SK-N-SH (cell line): ENCODE results near the gene SRM. TPM values are rescaled to one million over a fixed set of nuclear protein-coding genes. Genes with fewer than 3 reads are reported as not detected.
A peak's percentile ranks its signal among the peaks of the same experiment; 100 is the strongest.

ENCODE experiments used
- CTCF ChIA-PET: fragments of 300-600, 350-600 bp; formaldehyde crosslinking; extraction: SDS; loops from one replicate; lab custom pipeline; 2021; lab: Yijun Ruan, JAX
- POLR2A ChIA-PET: fragments of 350-600 bp; sonication (Branson Sonifier 250); formaldehyde crosslinking; extraction: SDS; loops from one replicate; lab custom pipeline; 2020; ENCODE audit warnings: antibody characterized with exemption, inconsistent platforms; lab: Yijun Ruan, JAX
- DNase-seq: peaks from one replicate; pipeline ENCODE4 v3.0.0; 2012
- H2AFZ ChIP-seq: fragments of 200-600 bp; sonication (generic); 2 replicates; pipeline ENCODE4 v1.8.1; 2016; ENCODE audit warnings: antibody characterized with exemption, mild to moderate bottlenecking, low read depth
- H3F3A ChIP-seq: fragments of 200-600 bp; sonication (generic); replicated peaks from 2 replicates; pipeline ENCODE3; 2016; ENCODE audit warnings: antibody characterized with exemption, mild to moderate bottlenecking; ENCODE audit not compliant: insufficient read depth
- H3K27ac ChIP-seq, 2 experiments: fragments of 200-500 bp in 1 of 2; fragments of 200-600 bp in 1 of 2; sonication (Bioruptor generic) in 1 of 2; sonication (generic), shearing (Covaris generic) in 1 of 2; 2 replicates each; pipeline versions ENCODE4 v1.5.1 to v1.6.1; 2014 to 2016; ENCODE audit warnings: low read depth in 2 of 2, inconsistent platforms in 1 of 2, low read length in 1 of 2, mild to moderate bottlenecking in 1 of 2, mixed read lengths in 1 of 2
- H3K27me3 ChIP-seq: fragments of 200-600 bp; sonication (generic), shearing (Covaris generic); 2 replicates; pipeline ENCODE4 v1.6.1; 2016; ENCODE audit warnings: mixed run types; ENCODE audit not compliant: insufficient read depth
- H3K36me3 ChIP-seq, 2 experiments: fragments of 200-500 bp in 1 of 2; fragments of 200-600 bp in 1 of 2; sonication (Bioruptor generic) in 1 of 2; sonication (generic) in 1 of 2; replicated peaks in 1 of 2; 2 replicates each; pipeline versions ENCODE3 to v1.5.1; 2014 to 2016; ENCODE audit warnings: low read length in 1 of 2, mild to moderate bottlenecking in 1 of 2; ENCODE audit not compliant: insufficient read depth in 2 of 2, control insufficient read depth in 1 of 2
- H3K4me1 ChIP-seq, 2 experiments: fragments of 200-500 bp in 1 of 2; fragments of 200-600 bp in 1 of 2; sonication (Bioruptor generic) in 1 of 2; sonication (generic), shearing (Covaris generic) in 1 of 2; 2 replicates each; pipeline versions ENCODE4 v1.5.1 to v1.6.1; 2014 to 2016; ENCODE audit warnings: low read depth in 1 of 2, low read length in 1 of 2, mixed run types in 1 of 2; ENCODE audit not compliant: insufficient read depth in 2 of 2, control insufficient read depth in 1 of 2
- H3K4me2 ChIP-seq: fragments of 200-600 bp; sonication (generic), shearing (Covaris generic); 2 replicates; pipeline ENCODE4 v1.6.1; 2017; ENCODE audit warnings: mixed run types
- H3K4me3 ChIP-seq, 2 experiments: fragments of 200-500 bp in 1 of 2; fragments of 200-600 bp in 1 of 2; sonication (Bioruptor generic) in 1 of 2; sonication (generic), shearing (Covaris generic) in 1 of 2; 2 replicates each; pipeline versions ENCODE4 v1.5.1 to v1.8.1; 2014 to 2016; ENCODE audit warnings: low read depth in 2 of 2, inconsistent platforms in 1 of 2, low read length in 1 of 2, mild to moderate bottlenecking in 1 of 2, mixed read lengths in 1 of 2, moderate library complexity in 1 of 2
- H3K79me2 ChIP-seq: fragments of 200-600 bp; sonication (generic); 2 replicates; pipeline ENCODE4 v1.8.1; 2017; ENCODE audit warnings: mild to moderate bottlenecking; ENCODE audit not compliant: insufficient read depth
- H3K9ac ChIP-seq: fragments of 200-600 bp; sonication (generic); 2 replicates; pipeline ENCODE4 v1.6.1; 2017; ENCODE audit warnings: mixed run types
- H3K9me2 ChIP-seq: fragments of 200-600 bp; sonication (generic); 2 replicates; pipeline ENCODE4 v1.6.1; 2017; ENCODE audit warnings: mixed run types
- H3K9me3 ChIP-seq: fragments of 200-600 bp; sonication (generic); 2 replicates; pipeline ENCODE4 v1.6.1; 2017; ENCODE audit warnings: mixed run types, mild to moderate bottlenecking, moderate library complexity
- H4K20me1 ChIP-seq: fragments of 200-600 bp; sonication (generic); 2 replicates; pipeline ENCODE4 v1.6.1; 2017; ENCODE audit warnings: mild to moderate bottlenecking, mixed run types; ENCODE audit not compliant: insufficient read depth
- EP300 ChIP-seq, 2 experiments: IDR thresholded peaks; 2 replicates each; pipeline versions ENCODE4 v1.4.0 to v1.6.1; 2012; ENCODE audit warnings: borderline replicate concordance in 1 of 2, low read depth in 1 of 2, low read length in 1 of 2
- EZH2phosphoT487 ChIP-seq: fragments of 200-600 bp; sonication (generic); IDR thresholded peaks from 2 replicates; pipeline ENCODE4 v1.6.1; 2017; ENCODE audit warnings: low read depth, mixed run types, mild to moderate bottlenecking, antibody characterized with exemption, moderate library complexity, borderline replicate concordance
- FOSL2 ChIP-seq: IDR thresholded peaks from 2 replicates; pipeline ENCODE4 v1.4.0; 2012; ENCODE audit warnings: low read depth, mild to moderate bottlenecking, moderate library complexity, borderline replicate concordance
- FOXJ3 ChIP-seq: sonication (generic); formaldehyde crosslinking; IDR thresholded peaks from 2 replicates; pipeline ENCODE4 v1.5.1; 2020; ENCODE audit warnings: mild to moderate bottlenecking, missing genetic modification reagents
- FOXM1 ChIP-seq: IDR thresholded peaks from 2 replicates; pipeline ENCODE4 v1.4.0; 2012; ENCODE audit warnings: low read depth, mild to moderate bottlenecking
- GABPA ChIP-seq: IDR thresholded peaks from 2 replicates; pipeline ENCODE4 v1.4.0; 2012; ENCODE audit warnings: low read depth, mild to moderate bottlenecking
- GATA2 ChIP-seq: sonication (generic); formaldehyde crosslinking; IDR thresholded peaks from 2 replicates; pipeline ENCODE4 v1.5.0; 2020; ENCODE audit warnings: mild to moderate bottlenecking, missing genetic modification reagents
- JUND ChIP-seq: IDR thresholded peaks from 2 replicates; pipeline ENCODE4 v1.4.0; 2012
- MEF2A ChIP-seq: IDR thresholded peaks from 2 replicates; pipeline ENCODE4 v1.4.0; 2012; ENCODE audit warnings: low read depth, borderline replicate concordance
- MXI1 ChIP-seq: IDR thresholded peaks from 2 replicates; pipeline ENCODE4 v1.6.1; 2012; ENCODE audit warnings: mild to moderate bottlenecking, low read depth, low read length, improper control_type of control experiment
- NFIC ChIP-seq: IDR thresholded peaks from 2 replicates; pipeline ENCODE4 v1.4.0; 2012; ENCODE audit warnings: borderline replicate concordance
- RCOR1 ChIP-seq: fragments of 150-350 bp; IDR thresholded peaks from 2 replicates; pipeline ENCODE4 v1.6.1; 2017; ENCODE audit warnings: antibody characterized with exemption, low read length
- SIN3A ChIP-seq: IDR thresholded peaks from 2 replicates; pipeline ENCODE4 v1.6.1; 2012; ENCODE audit warnings: low read depth, mild to moderate bottlenecking, low read length, moderate library complexity, borderline replicate concordance
- SMC3 ChIP-seq: IDR thresholded peaks from 2 replicates; pipeline ENCODE4 v1.6.1; 2012; ENCODE audit warnings: low read depth, low read length, improper control_type of control experiment
- TCF12 ChIP-seq: IDR thresholded peaks from 2 replicates; pipeline ENCODE4 v1.4.0; 2012
- YY1 ChIP-seq: IDR thresholded peaks from 2 replicates; pipeline ENCODE4 v1.4.0; 2012; ENCODE audit warnings: low read depth, mild to moderate bottlenecking
- WGBS: methylation state at CpG from one replicate; pipeline ENCODE4 v1.1.6; 2017; ENCODE audit warnings: low lambda C conversion rate; 5-methylcytosine and 5-hydroxymethylcytosine counted together
- polyA plus RNA-seq, 3 experiments: library from polyadenylated mRNA; depleted of rRNA; stranded (reverse); fragments of >200 nt; gene quantifications; 2 replicates each; pipeline ENCODE4 v1.2.3, GENCODE V29; 2012
- TF ChIP-seq, protein P1 (sequence below): fragments of 150-350 bp; IDR thresholded peaks from 2 replicates; pipeline ENCODE4 v1.6.1; 2017; ENCODE audit warnings: antibody characterized with exemption, low read length, low read depth, borderline replicate concordance
- TF ChIP-seq, protein P2 (sequence below): IDR thresholded peaks from 2 replicates; pipeline ENCODE4 v1.6.1; 2012; ENCODE audit warnings: mild to moderate bottlenecking, low read depth, low read length, moderate library complexity
- TF ChIP-seq, protein P3 (sequence below): fragments of 150-350 bp; IDR thresholded peaks from 2 replicates; pipeline ENCODE4 v1.6.1; 2016; ENCODE audit warnings: mild to moderate bottlenecking, low read depth, low read length

The SRM gene
- polyA plus RNA-seq, 1 of the 3 experiments (the other 2 are of a cell fraction): 105 TPM

DNA sequence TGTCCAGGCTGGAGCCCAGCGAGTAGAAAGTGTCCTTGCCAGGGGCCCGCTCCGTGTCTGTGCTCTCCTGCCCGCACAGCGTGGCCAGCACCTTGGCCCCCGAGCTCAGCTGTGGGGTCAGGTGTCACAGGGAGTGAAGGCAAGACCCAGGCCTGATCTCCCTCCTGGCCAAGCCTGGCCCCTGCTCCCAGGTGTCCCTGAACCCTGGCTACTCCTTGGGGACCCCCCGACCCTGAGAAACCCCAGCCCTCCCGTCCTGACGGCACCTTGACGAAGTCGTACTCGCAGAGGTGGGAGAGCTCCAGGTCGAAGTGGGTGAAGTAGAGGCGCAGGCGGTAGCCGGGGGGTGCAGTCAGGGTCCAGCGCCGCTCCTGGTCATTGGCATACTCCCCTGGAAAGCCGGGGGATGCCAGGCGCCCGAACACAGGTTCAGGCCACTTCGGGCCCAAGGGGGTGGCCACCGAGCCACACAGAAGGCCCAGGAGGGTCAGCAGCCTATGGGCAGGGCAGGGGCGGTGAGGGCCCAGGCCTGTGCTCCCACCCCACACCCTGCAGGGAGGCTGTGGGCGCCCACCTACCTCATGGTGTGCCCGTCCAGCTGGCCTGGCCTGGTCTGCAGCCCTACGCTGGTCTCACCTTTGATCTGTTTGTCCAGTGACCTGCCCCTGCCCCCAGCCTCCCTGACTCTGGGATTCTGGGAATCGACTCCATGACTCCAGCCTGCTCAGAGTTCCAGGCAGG lies 13.0 kb downstream of the SRM start, which contains the start of gene MASP2:
Gene MASP2 (minus strand): TSS at position 615 of the 741 bp plus-strand sequence. CDS start 32 bp downstream, at position 583.
- no peaks in the 10 kb centered on the region for H3K9me3 ChIP-seq
- H3K9me2 ChIP-seq: no peaks in the 10 kb centered on the region
- peak; percentile 28 for DNase-seq
- H3K27ac ChIP-seq: no peak within 1 kb of the TSS
- no peak within 1 kb of the TSS for H3K9ac ChIP-seq
- H3K79me2 ChIP-seq: no peaks in the 10 kb centered on the region
- H4K20me1 ChIP-seq: no peaks in the 10 kb centered on the region
- POLR2A ChIA-PET: no interaction called here
- no peaks in the 10 kb centered on the region for H3K36me3 ChIP-seq
- CTCF ChIA-PET: interaction anchor here (10.0 kb wide), 1 partner anchor 9 kb away, joined by 118 read pairs; no protein-coding TSS in a partner anchor
- TF ChIP-seq FOSL2 (no peak), FOXJ3 (no peak), FOXM1 (no peak), EZH2phosphoT487 (no peak), YY1 (no peak), EP300 (IDR thresholded peaks at IDR 0.05; ENCODE audit: borderline replicate concordance in 1 of 2, low read depth in 1 of 2, low read length in 1 of 2) (no peak), NFIC (no peak), MEF2A (no peak), TCF12 (no peak), JUND (no peak), GABPA (no peak), SIN3A (no peak), RCOR1 (no peak)
- TF ChIP-seq, protein P1, sequence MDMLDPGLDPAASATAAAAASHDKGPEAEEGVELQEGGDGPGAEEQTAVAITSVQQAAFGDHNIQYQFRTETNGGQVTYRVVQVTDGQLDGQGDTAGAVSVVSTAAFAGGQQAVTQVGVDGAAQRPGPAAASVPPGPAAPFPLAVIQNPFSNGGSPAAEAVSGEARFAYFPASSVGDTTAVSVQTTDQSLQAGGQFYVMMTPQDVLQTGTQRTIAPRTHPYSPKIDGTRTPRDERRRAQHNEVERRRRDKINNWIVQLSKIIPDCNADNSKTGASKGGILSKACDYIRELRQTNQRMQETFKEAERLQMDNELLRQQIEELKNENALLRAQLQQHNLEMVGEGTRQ: no peak
- no peaks in the 10 kb centered on the region; a peak in 1 of 4 replicates for H3K4me1 ChIP-seq
- WGBS: 90% methylated on average over 9 of the region's 28 CpGs
- H3K4me2 ChIP-seq: no peak within 1 kb of the TSS
- no peak within 1 kb of the TSS for H2AFZ ChIP-seq
- no peaks in the 10 kb centered on the region for H3K27me3 ChIP-seq
- no peak within 1 kb of the TSS for H3K4me3 ChIP-seq
- no peaks in the 10 kb centered on the region for H3F3A ChIP-seq

DNA sequence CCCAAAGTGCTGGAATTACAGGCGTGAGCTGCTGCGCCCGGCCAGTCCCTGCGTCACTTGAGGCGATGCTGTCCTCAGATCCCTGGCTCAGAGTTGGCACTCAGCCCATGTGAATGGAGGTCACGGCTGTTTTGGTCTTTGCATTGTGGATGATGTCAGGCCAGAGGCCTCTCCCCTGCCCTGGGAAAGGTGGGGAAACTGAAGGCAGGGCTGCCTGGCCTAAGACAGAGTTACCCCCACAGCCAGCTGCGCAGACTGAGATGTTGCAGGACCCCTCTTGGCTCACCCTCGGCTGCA lies 13.6 kb downstream of the SRM start:
- no peak overlapping the region for H2AFZ ChIP-seq
- no peaks in the 10 kb centered on the region for H4K20me1 ChIP-seq
- TF ChIP-seq GATA2 (CRISPR knock-in tag) (no peak), SIN3A (no peak), SMC3 (no peak), MXI1 (no peak)
- TF ChIP-seq, protein P2, sequence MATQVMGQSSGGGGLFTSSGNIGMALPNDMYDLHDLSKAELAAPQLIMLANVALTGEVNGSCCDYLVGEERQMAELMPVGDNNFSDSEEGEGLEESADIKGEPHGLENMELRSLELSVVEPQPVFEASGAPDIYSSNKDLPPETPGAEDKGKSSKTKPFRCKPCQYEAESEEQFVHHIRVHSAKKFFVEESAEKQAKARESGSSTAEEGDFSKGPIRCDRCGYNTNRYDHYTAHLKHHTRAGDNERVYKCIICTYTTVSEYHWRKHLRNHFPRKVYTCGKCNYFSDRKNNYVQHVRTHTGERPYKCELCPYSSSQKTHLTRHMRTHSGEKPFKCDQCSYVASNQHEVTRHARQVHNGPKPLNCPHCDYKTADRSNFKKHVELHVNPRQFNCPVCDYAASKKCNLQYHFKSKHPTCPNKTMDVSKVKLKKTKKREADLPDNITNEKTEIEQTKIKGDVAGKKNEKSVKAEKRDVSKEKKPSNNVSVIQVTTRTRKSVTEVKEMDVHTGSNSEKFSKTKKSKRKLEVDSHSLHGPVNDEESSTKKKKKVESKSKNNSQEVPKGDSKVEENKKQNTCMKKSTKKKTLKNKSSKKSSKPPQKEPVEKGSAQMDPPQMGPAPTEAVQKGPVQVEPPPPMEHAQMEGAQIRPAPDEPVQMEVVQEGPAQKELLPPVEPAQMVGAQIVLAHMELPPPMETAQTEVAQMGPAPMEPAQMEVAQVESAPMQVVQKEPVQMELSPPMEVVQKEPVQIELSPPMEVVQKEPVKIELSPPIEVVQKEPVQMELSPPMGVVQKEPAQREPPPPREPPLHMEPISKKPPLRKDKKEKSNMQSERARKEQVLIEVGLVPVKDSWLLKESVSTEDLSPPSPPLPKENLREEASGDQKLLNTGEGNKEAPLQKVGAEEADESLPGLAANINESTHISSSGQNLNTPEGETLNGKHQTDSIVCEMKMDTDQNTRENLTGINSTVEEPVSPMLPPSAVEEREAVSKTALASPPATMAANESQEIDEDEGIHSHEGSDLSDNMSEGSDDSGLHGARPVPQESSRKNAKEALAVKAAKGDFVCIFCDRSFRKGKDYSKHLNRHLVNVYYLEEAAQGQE: no peak
- TF ChIP-seq, protein P3, sequence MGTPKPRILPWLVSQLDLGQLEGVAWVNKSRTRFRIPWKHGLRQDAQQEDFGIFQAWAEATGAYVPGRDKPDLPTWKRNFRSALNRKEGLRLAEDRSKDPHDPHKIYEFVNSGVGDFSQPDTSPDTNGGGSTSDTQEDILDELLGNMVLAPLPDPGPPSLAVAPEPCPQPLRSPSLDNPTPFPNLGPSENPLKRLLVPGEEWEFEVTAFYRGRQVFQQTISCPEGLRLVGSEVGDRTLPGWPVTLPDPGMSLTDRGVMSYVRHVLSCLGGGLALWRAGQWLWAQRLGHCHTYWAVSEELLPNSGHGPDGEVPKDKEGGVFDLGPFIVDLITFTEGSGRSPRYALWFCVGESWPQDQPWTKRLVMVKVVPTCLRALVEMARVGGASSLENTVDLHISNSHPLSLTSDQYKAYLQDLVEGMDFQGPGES: no peak
- WGBS: 92% methylated on average over 2 of the region's 8 CpGs
- H3K79me2 ChIP-seq: no peaks in the 10 kb centered on the region
- no peaks in the 10 kb centered on the region for H3K36me3 ChIP-seq
- DNase-seq: peak; percentile 34
- H3K27ac ChIP-seq: no peak overlapping the region
- no peaks in the 10 kb centered on the region for H3K27me3 ChIP-seq
- no peak overlapping the region for H3K9ac ChIP-seq
- no peak overlapping the region for H3K4me2 ChIP-seq
- ChIA-PET CTCF (interaction anchor here (10.0 kb wide), 1 partner anchor 8 kb away, joined by 118 read pairs; no protein-coding TSS in a partner anchor), POLR2A (no interaction called here)
- H3F3A ChIP-seq: no peaks in the 10 kb centered on the region
- H3K9me2 ChIP-seq: no peaks in the 10 kb centered on the region
- no peak overlapping the region for H3K4me3 ChIP-seq
- no peaks in the 10 kb centered on the region for H3K4me1 ChIP-seq
- no peaks in the 10 kb centered on the region for H3K9me3 ChIP-seq
